ENCODE measurements around the gene ROPN1L.

The ROPN1L gene

DNA sequence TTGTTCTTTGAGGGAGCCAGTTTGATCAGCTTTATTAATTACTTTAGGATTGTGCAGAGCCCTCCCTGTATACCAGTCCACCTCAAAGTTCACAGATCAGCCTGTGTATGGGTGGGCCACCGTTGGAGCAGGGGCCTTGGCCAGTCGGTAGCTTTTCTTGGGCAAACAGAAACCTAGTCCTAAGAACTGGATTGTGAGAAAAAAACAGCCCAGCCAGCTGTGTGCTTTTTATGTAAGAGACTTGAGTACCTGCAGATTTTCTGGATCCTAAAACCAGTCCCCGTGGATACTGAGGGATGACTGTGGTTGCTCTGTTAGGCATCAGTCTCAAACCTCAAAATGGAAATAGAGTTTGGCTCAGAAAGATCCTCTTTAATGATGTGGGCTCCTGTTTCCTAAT, 24.8 kb upstream of the ROPN1L start:
- ChIA-PET CTCF (no interaction called here), POLR2A (ENCODE audit: low non-redundant PET) (no interaction called here)
- H3K27ac ChIP-seq = no peak overlapping the region
- no peak for DNase-seq (ENCODE audit: low spot score)
- TF ChIP-seq, protein P1, sequence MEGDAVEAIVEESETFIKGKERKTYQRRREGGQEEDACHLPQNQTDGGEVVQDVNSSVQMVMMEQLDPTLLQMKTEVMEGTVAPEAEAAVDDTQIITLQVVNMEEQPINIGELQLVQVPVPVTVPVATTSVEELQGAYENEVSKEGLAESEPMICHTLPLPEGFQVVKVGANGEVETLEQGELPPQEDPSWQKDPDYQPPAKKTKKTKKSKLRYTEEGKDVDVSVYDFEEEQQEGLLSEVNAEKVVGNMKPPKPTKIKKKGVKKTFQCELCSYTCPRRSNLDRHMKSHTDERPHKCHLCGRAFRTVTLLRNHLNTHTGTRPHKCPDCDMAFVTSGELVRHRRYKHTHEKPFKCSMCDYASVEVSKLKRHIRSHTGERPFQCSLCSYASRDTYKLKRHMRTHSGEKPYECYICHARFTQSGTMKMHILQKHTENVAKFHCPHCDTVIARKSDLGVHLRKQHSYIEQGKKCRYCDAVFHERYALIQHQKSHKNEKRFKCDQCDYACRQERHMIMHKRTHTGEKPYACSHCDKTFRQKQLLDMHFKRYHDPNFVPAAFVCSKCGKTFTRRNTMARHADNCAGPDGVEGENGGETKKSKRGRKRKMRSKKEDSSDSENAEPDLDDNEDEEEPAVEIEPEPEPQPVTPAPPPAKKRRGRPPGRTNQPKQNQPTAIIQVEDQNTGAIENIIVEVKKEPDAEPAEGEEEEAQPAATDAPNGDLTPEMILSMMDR (conservative IDR thresholded peaks at IDR 0.05; ENCODE audit: low read depth) = no peak

DNA sequence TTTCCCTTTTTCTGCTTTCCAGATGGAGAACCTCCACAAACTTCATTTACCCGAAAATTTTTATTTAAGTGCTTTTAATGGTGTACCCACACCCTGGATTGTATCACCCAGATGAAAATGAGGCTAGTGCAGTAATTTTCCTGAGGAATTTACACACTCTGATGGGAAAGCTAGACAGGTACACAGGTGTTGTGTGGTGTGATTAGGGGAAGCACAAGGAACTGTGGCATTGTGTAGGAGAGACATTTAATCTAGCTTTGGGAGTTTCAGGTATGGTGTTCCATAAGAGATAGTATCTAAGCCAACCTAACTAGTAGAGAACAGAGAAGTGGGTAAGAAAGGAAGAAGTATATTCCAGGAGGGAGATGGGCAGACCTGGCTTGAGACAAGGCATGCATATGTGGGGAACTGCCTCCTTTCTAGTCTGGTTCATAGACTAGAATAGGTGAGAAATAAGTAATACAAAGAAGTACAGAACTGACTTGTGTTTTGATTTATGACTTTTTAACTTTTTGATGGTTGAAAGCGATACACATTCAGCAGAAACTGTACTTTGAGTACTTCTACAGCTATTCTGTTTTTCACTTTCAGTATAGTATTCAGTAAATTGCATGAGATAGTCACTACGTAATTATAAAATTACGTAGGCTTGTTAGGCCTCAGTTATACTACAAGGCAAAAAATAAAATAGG, 22.9 kb upstream of the ROPN1L start:
- no peak overlapping the region for H3K27ac ChIP-seq
- POLR2A ChIA-PET (ENCODE audit: low non-redundant PET) = no interaction called here
- TF ChIP-seq, protein P1 (conservative IDR thresholded peaks at IDR 0.05; ENCODE audit: low read depth) = no peak

DNA sequence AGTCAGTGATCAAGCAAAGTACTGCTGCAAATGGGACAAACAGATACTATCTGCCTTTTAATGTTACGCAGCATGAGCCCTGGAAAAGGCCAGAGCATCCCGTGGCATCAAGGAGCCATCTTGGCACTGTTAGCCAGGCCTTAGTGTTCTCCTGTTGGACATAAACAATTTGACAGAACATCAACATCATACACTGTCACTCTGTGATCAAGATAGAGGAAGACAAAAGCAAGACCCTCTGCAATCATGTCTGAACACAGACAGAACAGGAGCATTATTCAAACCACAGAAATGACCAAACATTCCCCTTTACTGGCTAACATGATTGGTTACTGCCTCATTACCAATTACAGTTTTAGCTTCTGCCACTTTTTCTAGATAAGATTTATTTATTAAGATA, 21.2 kb upstream of the ROPN1L start:
- ChIA-PET POLR2A (ENCODE audit: low non-redundant PET) (no interaction called here), CTCF (no interaction called here)
- no peak for DNase-seq (ENCODE audit: low spot score)
- TF ChIP-seq, protein P1 (conservative IDR thresholded peaks at IDR 0.05; ENCODE audit: low read depth) = no peak
- no peak overlapping the region for H3K27ac ChIP-seq

More for the DNA sequence above, 22.9 kb upstream of the ROPN1L start:
- no peak for DNase-seq (ENCODE audit: low spot score)
- CTCF ChIA-PET = interaction anchor here (0.6 to 1.4 kb wide), 2 partner anchors 38 to 209 kb away, joined by 3 to 4 read pairs; no protein-coding TSS in a partner anchor

DNA sequence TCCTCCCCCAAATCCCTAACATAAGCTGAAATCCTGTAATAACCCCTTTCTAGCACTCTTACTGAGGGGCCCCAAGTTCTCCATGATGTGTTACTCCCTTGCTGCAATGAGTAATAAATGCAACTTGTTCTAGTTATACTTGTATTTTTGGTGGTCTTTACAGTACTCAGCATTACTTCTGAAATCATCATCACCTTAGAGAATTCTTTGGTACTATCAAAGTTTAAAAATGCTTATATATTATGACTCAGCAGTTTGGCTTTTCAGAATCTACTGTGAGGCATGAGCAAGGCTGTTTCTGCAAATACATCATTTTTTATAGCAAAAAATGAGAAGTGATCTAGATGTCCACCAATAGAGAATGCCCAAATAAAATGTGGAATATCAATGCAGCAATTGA, 20.7 kb upstream of the ROPN1L start:
- no peak for DNase-seq (ENCODE audit: low spot score)
- TF ChIP-seq, protein P1 (conservative IDR thresholded peaks at IDR 0.05; ENCODE audit: low read depth) = no peak
- ChIA-PET POLR2A (ENCODE audit: low non-redundant PET) (no interaction called here), CTCF (no interaction called here)
- H3K27ac ChIP-seq = no peak overlapping the region

DNA sequence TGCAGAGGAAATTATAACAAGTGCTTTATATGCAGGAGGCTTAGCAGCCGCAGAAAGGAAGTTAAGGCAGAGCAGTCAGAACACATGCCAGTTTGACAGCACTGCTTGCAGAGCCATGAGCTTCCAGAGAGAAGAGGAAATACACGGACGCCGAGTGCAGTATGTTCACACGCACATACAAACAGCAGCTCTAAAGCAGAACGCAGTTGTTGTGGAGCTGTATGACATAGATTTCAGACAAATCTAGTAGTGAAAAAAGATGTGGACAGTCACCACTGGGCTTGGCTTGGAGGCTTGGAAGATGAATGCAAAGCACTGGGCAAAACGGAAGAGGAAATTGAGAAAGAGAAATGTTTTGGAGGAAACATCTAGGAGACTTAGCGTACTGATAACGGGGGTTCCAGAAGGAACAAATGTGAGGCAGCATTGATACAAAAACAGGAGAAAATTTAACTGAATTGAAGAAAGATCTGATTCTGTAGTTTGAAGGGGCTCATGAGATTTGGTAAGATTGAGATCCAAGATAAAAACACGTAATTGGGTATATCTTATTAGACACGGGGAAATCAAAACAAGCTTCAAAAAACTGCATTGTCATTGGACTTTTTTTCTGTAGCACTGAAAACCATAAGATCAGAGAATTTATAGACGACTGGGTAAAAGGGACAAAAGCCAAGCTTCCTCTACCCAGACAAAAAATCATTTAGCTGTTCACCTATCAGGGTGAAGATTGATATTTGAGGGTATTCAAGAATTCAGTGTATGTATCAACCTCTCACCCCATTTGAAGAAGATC, 19.6 kb upstream of the ROPN1L start:
- ChIA-PET POLR2A (ENCODE audit: low non-redundant PET) (no interaction called here), CTCF (interaction anchor here (1.0 kb wide), 1 partner anchor 138 kb away, joined by 3 read pairs; no protein-coding TSS in a partner anchor)
- H3K27ac ChIP-seq = no peak overlapping the region
- TF ChIP-seq, protein P1 (conservative IDR thresholded peaks at IDR 0.05; ENCODE audit: low read depth) = no peak
- DNase-seq (ENCODE audit: low spot score) = no peak

DNA sequence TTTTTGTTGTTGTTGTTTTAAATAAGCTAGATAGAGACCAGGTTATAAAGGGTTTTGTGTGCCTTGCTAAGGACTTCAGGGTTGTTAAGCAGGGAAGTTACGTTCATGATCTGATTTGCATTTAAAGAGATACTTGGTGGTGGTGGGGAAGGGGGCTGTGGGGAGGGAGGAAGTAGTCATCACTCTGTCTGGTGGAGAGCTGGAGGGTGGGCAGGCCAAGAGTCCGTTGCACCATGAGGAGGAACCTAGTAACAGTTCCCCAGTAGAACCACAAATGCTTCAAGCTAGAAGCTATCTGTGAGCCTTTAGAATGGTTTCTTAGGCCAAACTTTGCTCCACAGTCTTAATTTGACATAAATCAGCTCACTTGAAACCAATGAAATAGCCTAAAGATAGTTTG, 18.7 kb upstream of the ROPN1L start:
- TF ChIP-seq, protein P1 (conservative IDR thresholded peaks at IDR 0.05; ENCODE audit: low read depth) = no peak
- H3K27ac ChIP-seq = no peak overlapping the region
- DNase-seq (ENCODE audit: low spot score) = no peak
- CTCF ChIA-PET = no interaction called here
- POLR2A ChIA-PET (ENCODE audit: low non-redundant PET) = no interaction called here

Measured in RWPE1 (cell line).